ENCODE measurements around the gene ZMYM4.

GRCh38 chr1:35281565-35281964 is 13.1 kb downstream of the ZMYM4 start:
- TF ChIP-seq TP53 (CRISPR knock-in tag; IDR thresholded peaks at IDR 0.05) (no peak), JUN (IDR thresholded peaks at IDR 0.05) (no peak), SREBF2 (IDR thresholded peaks at IDR 0.05) (no peak), HMGXB4 (CRISPR knock-in tag; IDR thresholded peaks at IDR 0.05; ENCODE audit: borderline replicate concordance) (no peak), CHD2 (IDR thresholded peaks at IDR 0.05; ENCODE audit: low read length, partially characterized antibody) (no peak), PHF8 (IDR thresholded peaks at IDR 0.05; ENCODE audit: borderline replicate concordance, low read depth) (no peak), HDAC2 (IDR thresholded peaks at IDR 0.05) (no peak), NR3C1 (IDR thresholded peaks at IDR 0.05) (no peak), EP300 (IDR thresholded peaks at IDR 0.05) (no peak), RNF2 (IDR thresholded peaks at IDR 0.05; ENCODE audit: borderline replicate concordance, low read depth) (no peak)
- TF ChIP-seq, protein P1, sequence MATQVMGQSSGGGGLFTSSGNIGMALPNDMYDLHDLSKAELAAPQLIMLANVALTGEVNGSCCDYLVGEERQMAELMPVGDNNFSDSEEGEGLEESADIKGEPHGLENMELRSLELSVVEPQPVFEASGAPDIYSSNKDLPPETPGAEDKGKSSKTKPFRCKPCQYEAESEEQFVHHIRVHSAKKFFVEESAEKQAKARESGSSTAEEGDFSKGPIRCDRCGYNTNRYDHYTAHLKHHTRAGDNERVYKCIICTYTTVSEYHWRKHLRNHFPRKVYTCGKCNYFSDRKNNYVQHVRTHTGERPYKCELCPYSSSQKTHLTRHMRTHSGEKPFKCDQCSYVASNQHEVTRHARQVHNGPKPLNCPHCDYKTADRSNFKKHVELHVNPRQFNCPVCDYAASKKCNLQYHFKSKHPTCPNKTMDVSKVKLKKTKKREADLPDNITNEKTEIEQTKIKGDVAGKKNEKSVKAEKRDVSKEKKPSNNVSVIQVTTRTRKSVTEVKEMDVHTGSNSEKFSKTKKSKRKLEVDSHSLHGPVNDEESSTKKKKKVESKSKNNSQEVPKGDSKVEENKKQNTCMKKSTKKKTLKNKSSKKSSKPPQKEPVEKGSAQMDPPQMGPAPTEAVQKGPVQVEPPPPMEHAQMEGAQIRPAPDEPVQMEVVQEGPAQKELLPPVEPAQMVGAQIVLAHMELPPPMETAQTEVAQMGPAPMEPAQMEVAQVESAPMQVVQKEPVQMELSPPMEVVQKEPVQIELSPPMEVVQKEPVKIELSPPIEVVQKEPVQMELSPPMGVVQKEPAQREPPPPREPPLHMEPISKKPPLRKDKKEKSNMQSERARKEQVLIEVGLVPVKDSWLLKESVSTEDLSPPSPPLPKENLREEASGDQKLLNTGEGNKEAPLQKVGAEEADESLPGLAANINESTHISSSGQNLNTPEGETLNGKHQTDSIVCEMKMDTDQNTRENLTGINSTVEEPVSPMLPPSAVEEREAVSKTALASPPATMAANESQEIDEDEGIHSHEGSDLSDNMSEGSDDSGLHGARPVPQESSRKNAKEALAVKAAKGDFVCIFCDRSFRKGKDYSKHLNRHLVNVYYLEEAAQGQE (IDR thresholded peaks at IDR 0.05), result no peak

Data from A549 (cell line).